Renal cortex interstitium (tissue), 11 donors: Measurements from ENCODE around the gene SLC26A9. TPM values are rescaled to one million over a fixed set of nuclear protein-coding genes. Genes with fewer than 3 reads are reported as not detected.

Experiments
- DNase-seq, 11 donors: peaks; one replicate each; pipeline ENCODE4 v3.0.0-alpha.2; 2013; ENCODE audit warnings: low read depth in 9 of 11, low spot score in 4 of 11; ENCODE audit errors: extremely low read depth in 1 of 11
- polyA plus RNA-seq, 3 donors: library from polyadenylated mRNA; unstranded; fragments of 120-200 nt; gene quantifications; one replicate each; pipeline ENCODE4 v1.2.1, GENCODE V29; 2013; ENCODE audit not compliant: insufficient read length in 3 of 3

Gene SLC26A9
- polyA plus RNA-seq, 3 donors = 0.23 to 0.48 (median 0.42) TPM

- DNase-seq = no peak
Measured at GRCh38 chr1:205976036-205976435, 32.8 kb upstream of the SLC26A9 start.

DNA sequence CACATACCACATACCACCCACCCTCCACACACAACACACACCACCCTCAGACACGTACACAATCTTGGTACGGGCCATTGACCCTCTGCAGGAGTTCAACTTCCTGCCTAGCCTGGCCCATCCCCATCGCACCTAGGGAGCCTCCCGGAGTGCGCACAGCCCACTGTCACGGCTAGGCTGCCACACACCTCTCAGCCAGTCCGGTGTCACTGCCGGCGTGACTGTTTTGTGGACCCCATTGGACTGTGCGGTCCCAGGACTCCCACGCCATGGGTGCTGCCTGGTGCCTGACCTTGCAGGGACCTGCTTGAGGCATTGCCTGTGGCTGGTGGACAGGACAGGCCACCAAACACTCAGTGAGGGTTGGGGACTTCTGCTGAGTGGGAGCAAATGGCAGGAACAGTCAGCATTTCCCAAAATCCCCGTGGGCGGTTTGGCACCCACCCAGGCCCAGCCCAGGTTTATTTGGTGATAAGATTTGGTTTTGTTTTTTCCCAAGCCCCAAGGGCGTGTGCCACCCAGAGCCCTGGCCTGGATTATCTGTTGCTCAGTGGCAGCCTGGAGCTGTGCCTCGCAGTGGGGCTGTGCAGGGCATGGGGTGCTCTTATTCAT lies 32.2 kb upstream of the SLC26A9 start:
- no peak for DNase-seq

DNA sequence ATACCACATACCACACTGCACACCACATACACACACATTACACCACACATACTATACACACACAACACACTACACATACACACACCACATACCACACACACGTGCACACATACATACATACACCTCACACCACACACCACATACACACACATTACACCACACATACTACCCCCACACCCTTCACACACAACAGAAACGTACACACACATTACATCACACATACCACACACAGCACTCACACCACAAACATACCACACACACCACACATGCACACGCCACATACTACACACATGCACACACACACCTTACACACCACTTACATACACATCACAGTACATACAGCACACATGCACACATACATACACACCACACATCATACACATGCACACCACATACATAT lies 31.5 kb upstream of the SLC26A9 start:
- no peak for DNase-seq

GRCh38 chr1:205973377-205974232 lies 30.3 kb upstream of the SLC26A9 start:
- no peak for DNase-seq

DNA sequence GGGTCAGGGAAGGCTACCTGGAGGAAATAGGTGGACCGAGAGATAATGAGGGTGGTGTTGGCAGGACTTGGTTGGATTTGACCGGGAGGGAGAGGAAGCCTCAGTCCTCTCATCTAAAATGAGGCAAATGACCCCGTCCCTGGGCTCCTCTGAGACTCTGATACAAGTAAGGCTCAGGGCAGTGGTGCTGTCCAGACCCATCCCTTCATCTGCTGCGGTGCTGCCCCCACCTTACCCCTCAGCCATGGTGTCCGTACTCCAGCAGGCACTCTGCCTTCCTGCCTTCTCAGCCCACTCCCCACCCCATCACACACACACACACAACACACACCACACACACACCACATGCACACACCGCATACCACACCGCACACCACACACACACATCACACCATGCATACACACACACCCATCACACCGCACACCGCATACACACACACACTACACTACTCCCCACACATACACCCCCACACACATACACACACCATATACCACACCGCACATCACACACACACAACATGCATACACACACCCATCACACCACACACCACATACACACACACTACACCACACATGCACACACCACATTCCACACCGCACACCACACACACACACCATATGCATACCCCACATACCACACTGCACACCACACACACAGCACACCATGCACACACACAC lies 29.4 kb upstream of the SLC26A9 start:
- no peak for DNase-seq

- DNase-seq = no peak
Measured at GRCh38 chr1:205972081-205972480, 28.8 kb upstream of the SLC26A9 start.

- DNase-seq = no peak
Measured at GRCh38 chr1:205971082-205971481, 27.8 kb upstream of the SLC26A9 start.

DNA sequence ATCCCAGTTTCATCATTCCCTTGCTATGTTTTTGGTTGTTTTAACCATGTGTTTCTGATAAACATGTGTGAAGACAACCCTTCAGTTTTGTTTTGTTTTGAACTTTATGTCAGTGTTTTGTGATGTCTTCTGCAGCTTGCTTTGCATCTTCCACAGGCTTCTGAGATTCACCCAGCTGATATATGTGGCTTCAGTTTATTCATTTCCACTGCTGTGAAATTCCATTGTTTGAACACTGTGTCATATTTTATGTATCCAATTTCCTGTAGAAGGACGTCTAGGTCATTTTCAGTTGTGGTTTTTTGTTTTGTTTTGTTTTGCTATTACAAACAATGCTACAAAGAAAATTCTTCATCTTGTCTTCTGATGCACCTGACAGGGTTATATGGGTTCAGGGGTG lies 27.2 kb upstream of the SLC26A9 start:
- peak in 1 of 11 donors; percentile 27 for DNase-seq

DNA sequence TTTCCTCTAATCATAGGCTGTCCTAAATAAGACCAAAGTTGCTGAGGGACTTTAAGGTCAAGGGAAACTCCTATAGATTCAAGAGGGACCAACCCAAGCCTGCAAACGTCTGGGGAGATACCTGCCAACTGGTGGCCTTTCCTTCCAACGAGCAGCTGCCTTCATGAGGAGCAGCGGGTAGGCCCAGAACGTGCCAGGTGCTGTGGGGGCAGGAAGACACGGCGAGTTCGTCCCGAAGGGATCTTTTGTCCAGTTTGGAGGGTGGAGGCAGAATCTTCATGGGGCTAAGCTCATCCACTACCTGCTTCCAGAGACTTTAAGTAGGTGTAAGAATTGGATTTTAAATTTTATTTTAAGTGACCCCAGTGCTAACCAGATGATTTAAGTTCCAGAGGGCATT lies 26.0 kb upstream of the SLC26A9 start:
- no peak for DNase-seq

- DNase-seq = no peak
Measured at GRCh38 chr1:205967554-205968335, 24.5 kb upstream of the SLC26A9 start.

DNA sequence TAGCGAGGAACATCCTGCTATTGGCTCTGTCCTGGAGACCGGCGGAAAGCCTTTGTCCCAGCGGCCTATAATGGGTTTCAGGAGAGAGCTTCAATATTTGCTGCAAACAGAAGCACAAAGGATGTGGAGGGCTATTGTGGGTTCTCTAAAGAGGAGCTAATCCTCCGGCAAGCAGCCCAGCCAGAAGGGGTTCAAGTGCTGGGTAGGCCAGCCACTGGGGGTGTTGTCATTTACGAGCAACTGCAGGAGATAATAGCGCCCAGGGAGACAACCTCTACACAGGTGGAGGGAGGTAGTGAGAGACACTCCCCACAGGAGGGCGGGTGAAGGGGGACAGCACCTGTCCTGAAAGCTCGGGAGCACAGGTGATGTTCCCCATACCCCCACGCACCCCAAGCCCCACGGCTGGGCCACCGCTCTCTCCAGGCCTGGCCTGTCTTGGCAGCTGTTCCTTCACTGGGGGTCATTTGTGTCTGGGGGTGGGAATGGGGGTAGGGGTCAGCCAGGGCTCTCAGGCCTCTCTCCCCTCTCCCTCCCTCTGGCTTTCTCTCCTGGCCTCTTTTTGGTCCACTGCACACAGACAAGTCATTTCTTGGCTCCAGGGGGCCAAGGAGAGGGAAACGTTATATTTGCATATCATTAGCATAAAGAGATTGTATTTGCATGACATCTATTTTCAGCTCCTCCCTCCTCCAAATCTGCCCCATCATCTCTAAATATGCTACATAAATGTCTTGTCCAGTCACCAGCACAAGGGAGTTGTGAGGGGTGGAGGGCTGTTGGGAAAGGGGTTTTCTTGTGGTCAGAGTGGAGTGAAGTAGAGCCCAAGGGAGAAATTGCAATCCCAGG lies 22.0 kb upstream of the SLC26A9 start:
- DNase-seq = no peak

- no peak for DNase-seq
Measured at GRCh38 chr1:205963352-205964155, 20.3 kb upstream of the SLC26A9 start.

- DNase-seq = no peak
Measured at GRCh38 chr1:205962821-205963221, 19.6 kb upstream of the SLC26A9 start.

DNA sequence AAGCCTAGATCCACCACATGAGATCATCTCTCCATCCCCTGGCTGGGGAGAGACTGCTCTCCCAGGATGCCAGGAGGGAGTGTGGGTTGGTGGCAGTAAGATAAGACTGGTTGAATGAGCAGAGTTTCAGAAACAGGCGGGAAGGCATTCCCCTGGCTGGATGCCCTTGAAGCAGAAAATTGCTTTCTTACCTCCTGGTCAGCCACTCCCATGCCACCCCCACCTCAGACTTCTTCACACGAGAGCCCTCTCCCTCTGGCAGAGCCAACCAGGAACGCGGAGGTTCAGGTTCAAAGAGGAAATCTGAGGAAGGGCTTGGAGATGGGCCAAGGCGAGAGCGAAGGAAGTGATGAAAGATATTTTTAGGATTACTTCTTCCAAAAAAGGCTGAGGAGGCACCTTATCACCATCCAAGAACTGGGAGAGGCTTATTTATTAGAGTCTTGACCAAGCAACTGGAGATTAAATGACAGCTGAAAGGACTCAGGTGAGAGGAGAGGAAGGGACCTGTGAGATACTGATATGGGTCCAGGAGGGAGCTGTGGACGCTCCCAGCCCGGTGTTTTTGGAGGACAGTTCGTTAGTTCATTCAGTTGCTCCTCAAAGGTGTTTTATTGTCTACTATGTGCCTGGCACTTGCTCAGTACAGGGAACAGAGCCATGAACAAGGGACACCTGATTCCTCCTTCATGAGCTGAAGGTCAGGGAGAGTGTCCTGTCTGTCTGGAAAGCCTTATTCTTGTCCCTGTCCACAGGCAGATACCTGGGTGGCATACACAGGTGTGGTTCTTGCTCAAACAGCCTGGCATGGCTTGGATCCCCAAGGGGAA lies 18.9 kb upstream of the SLC26A9 start:
- peak in 1 of 11 donors; percentile 24 for DNase-seq

DNA sequence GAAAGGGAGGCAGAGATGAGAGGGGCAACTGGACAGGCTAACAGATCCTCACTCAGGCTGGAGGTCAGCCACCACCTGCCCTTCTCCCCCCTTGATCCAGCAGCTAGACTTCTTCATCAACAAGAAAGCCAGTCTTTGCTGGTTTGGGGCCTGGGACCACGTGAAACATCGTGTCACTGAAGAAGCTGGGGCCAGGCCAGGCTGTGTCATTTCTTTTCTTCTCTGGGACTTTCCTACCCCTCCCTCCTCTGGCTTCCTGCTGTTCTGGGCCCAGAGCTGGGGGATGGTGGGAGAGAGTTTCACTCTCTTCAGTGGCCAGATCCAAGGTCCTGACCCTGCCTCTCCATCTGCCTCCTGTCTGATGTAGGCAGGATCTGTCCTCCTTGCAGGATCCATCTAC lies 18.1 kb upstream of the SLC26A9 start:
- DNase-seq = peak in 2 of 11 donors; percentile 7 to 41

DNA sequence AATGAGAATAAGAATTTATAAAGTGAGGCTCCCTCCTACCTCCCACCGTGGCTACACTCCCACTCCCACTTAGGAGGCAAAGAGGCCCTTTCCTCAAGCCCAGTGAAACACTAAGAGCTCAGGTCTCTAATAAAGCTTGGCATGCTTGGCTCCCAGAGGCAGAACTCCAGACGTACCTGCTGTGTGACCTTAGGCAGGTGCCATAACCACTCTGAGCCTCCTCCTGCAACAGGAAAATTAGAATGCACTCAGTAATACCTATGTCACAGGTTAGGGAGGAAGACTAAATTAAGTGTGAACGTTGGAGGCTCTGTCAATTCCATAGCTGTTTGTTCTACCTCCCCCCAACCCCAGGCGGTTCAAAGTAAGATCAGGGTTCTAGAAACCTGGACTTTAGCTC lies 16.5 kb upstream of the SLC26A9 start:
- no peak for DNase-seq

- no peak for DNase-seq
Measured at GRCh38 chr1:205955499-205955898, 12.2 kb upstream of the SLC26A9 start.
